GM18909 (cell line): ENCODE measurements around the gene PTPRT.
"Not testable (repeated sequence)": the region's sequence is repeated elsewhere in the genome, so short reads cannot be mapped to it uniquely, and the experiment has no call there.

ENCODE experiments used
- ATAC-seq: cut with Tn5 transposase; IDR thresholded peaks from one replicate; pipeline ENCODE4 v1.9.1; 2021; ENCODE audit warnings: mild to moderate bottlenecking; ENCODE audit not compliant: unreplicated experiment, poor library complexity

PTPRT gene

DNA sequence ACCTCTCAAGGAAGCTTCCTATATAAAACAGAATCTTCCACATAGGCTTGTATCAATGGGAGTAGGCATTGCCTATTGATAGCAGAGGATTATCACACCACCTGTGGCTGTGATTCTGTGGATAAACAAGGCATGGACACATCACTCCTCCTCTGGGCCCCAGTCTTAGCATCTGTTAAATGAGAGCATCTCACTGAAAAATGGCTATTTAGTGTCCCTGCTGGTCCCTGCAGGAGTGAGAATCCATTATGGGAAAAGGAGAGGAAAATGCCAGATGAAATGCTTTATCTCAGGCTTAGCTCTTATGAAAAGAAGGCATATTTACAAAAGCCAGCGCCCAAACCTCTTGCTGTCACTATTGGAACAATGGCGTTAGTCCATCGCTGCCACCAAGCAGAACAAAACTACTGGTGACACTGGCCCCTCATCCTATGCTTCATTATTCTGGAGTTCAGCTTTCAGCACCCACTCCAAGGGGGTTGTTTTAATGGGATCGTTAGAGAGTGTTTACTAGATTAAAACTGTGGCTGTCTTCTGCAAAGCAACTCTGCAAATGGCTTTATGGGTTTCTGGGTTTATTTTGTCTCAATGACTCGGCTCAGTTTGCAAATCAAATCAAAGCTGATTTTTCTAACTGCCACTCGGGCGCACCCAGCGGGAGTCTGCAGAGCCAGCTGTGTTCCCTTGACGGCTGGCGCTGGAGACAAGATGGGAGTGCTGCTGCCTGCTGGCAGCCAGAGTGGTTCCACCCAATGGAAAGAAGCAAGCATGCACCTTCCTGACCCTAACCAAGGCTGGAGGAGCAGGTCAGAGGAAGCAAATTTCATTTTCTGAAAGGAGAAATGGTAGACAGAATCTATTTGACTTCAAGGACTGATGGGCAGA is 912.7 kb downstream of the PTPRT start:
- ATAC-seq: no peak

DNA sequence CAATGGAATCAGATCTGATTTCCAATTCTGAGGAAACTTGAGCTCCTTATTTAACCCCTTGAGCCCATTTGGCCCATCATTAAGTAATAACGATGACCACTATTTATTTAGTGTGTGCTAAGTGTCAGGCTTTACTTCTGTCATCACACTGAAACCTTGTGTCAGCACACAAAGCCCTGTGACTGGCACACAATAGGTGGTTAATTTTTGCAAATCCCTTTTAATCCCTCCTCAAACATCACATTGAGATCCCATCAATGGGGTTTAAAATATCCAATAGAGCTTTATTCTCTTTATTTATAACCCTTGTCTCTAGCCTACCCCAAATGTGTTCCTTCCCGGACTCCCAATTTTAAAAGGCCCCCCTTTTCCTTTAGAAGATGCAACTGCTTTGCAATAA is 914.7 kb downstream of the PTPRT start:
- no peak for ATAC-seq

DNA sequence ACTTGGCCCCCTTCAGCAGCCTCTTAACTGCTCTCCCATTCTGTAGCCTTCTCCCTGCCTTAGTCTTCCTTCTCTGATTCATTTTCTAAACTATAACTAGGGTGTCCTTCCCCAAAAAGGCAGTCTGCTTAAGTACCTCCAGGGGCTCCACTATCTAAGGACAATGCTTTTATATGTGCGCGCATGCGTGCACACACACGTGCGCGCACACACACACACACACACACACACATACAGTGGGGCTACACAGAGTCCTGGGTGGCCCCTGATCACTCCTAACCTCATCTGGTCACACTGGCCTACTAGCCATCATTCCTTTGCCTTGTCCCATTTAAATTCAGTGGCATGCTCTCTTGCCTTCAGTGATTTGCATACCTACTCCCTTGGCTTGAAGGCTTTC is 917.2 kb downstream of the PTPRT start:
- no peak for ATAC-seq

DNA sequence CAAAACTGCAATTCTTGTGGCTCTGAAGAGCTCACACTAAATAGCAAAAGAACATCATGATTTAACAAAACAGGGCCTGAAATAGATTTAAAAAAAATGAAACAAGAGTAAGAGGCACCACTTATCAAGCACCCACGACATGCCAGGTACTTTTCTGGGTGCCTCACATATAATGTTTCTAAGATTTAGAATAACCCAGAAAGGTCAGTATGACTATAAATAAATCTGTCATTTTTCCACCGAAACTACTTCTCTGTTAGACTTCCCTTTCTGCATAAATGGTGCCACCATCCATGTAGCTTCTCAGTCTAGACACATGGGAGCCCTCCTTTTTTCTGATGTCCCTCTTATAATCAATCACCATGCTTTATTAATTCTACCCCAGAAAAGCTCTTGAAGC is 919.2 kb downstream of the PTPRT start:
- ATAC-seq: no peak

DNA sequence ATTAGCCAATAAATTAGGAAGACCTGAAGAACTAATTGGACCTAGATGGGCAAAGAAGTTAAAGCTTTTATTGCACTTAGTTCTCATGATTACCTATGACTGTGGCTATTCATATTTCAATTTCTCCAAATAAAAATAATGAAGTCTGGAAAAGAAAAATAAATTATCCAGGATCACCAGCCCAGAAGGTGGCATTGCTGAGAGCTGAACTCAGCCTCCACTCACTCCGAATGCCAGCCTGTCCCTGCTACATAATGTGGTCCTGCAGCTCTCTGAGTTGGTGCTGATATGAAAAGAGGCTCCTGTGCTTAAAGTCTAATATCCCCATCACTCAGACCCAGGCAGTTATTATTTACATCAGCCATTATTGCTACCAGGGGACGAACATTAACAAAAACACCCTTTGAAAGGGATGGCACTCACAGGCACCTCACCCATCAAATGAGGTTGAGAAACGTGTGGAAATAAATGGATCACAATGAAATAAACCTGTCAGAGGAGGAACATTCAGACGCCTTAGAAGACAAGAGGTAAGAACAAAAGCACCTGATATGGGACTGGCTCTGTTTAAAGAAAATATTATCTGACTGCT is 921.8 kb downstream of the PTPRT start:
- no peak for ATAC-seq

DNA sequence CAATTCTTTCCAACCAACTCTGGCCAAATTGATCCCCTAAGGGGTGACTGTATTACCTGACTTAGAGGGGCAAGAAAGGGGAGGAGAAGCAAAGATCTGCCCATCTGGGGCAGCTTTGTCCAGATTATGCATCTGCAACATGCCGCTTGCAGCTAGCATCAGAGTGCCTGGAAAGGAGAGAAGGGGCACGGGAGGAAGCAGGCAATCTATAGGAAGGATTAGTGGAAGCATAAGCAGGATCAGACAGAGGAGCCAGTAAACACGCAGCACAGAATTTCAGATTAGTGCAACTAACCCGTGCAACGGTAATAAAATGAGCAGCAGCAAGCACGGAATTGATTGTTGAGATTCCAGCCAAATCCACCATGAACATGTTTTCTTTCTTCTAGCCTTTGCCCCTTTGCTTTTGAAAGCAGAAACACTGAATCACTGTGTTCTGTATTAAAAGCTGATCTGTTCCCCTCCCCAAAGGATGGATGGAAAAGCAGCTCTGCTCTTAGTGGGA is 927.9 kb downstream of the PTPRT start:
- ATAC-seq: no peak

DNA sequence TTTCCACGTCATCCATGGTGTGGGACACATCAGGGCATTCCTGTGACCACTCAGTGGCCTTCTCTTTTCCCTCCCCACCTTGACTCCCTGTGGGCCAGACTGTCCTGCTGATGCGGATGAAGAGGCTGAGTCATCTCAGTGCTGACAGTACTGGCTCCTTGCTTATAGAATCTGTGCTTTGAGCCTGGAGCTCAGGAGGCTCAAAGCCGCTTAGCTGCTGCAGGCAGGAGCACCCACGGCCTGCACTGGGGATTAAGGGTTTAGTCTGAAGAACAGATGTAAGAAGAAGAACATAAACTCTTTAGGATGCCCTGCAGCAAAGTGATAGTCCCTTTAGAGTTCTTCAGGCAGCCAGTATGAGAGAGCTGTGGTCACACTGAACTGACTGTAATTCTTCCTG is 929.5 kb downstream of the PTPRT start:
- no peak for ATAC-seq

DNA sequence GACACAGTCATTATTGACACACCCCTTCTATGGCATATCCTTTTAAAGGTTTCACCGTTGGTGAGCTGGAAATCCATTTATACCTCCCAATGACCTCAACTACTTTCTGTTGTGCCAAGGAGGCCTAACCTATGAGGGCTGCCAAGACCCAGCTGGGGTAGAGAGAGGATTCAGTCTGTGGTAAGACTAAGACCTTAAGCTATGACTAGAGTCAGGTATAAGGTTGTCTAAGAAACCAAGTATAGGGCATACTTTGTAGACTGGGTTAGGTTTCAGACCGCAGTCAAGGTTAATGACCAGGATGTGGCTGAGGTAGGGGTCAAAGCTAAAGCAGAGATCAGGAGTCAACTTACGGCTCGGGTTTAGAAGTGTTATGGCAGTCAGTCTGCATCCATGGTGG is 930.3 kb downstream of the PTPRT start:
- no peak for ATAC-seq

DNA sequence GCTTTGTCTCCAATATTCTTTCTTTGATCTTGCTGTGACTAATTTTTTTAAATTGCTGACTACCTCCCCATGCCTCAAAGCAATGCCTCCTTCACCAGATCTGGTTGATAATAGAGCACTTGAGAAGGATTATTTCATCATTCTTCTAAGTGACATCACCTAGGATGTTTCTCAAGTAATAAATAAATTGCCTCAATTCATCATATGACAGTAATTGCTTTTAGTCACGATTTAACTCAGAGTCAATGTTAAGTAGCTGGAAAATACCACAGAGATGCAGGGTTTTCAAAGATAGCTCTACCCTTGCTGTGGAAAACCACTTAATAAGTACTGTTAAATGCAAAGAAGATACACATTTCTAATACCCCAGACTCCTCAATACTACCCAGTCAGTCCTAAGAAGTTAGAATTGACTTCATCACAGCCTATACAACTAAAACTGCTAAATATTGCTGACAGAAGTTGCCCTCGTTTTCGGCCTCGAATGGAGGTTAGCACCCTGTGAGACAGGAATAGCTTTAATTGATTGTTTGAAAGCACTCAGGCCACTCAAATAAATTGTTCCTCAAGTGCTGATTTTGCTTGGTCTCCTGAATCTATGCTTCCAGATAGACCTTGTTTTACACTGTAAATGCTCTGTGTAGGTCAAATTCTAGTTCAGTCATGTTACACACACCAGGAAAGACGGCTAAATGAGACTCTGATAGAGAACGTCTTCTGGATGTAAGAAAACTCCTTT is 931.0 kb downstream of the PTPRT start:
- ATAC-seq: no peak

DNA sequence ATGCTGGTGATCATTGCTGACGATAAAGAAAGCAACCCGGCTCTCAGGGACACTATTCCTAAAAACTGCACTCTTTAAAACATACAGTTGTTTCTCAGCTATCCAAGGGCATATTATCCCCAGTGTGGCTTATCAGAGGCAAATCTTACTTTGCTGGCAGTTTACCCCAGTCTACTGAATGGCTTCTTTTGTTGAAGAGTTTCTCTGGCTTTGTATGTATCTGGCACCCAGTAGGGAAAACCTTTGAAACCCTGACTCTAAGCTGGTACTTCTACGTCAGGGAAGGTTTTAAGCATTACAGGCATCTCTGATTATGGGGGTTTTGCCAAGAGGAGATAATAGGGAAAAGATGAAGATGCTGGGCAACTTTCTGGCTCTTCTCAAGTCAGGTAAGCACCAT is 933.9 kb downstream of the PTPRT start:
- no peak for ATAC-seq

DNA sequence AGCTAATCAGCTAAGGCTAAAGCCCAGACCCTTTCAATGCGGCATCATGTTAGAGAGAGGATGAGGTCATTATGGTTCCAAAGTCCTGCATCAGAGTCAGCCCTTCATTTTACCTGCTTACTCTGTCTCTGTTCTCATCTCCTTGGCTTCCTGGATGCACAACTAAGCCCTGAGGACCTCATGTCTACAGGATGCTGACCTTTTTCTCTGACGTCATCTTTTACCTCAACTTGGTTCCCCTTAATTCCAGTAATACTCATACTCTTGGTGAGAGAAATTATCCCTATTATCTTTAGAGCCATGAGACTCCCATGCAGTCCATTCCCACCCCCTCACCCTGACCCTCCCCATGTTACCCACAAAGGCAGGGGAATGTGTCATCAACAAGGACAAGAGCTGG is 935.0 kb downstream of the PTPRT start:
- no peak for ATAC-seq

DNA sequence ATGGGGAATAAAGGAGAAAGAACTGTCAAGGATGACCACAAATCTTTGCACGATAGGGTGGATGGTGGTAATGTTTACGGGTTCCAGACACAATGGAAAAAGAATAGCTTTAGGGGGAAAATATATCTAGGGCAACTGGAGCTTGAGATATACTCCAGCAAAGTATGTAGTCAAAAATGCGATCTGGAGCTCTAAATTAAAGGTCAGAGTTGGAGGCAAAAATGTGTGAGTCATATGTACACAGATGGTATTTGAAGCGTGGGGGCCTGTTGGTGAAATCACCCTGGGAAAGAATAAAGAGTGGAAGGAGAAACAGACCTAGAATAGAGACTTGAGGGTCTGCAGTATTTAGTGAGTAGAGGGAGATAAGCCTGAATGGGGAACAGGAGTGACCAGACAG is 937.6 kb downstream of the PTPRT start:
- no peak for ATAC-seq

DNA sequence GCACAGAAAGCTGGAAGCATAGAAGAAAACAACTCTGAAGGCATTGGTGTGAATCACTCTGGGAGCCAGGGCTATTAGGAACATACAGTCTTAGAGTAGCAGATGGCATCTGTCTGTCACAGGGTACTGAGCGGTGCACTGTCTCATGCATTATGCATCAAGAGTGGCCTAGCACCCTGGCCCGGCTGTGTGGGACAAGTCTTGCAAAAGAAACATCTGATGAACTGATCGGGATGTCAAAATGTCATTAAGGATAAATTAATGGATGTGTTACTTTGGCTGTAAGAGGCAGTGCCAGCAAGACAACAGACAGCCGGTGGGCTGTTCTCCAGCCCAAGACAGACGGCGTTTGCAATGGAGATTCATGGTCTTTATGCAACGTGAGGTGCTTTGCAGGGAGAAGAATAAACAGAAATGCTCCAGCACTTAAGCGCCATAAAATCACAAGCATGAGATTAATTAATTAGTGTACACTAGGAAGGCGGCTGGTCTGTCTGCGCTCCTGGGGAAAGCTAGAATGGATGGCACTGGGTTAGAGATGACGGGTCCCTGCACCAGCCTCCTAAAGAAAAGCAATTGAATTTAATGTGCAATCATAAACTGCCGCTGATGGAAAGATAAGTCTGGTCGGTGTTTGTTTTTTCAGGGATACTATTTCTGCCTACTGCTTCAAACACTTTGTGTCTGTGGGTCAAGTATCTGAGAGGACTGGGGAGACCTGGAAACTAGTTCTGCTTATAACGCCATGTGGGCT is 970.9 kb downstream of the PTPRT start:
- no peak for ATAC-seq

DNA sequence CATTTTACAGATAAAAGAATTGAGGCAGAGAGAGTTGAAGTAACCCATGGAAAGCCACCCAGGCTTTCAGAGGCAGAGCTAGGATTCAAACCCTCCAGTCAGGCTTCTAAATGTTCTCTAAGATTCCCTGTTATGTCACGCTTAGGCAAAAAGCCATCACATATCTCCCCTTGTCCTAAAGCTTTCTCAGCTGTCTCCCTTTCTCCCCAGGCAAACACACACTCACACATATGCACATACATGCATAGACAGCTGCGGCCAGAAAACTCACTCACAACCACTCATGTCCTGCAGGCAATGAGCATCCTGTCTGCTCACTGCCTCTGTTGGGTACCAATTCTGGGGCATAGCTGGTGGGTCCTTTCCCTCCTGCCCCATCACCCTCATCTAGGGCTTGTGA is 975.6 kb downstream of the PTPRT start:
- ATAC-seq: no peak

DNA sequence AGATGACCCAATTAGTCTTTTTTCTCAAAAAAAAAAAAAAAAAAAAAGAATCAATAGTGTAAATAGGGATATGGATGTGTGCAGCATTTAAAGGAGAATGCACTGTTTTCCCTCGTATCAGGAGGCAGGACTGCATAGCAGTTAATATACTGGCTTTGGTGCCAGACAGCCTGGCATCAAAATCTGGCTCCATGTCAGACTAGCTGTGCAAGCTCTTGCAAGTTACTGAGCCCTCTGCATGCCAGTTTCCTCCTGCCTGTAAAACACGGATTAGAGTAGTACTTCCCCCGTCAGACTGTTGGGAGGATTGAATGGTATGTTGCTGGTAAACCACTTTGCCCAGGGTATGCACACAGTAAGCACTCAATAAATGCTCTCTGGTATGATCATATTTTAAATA is 977.3 kb downstream of the PTPRT start:
- no peak for ATAC-seq

DNA sequence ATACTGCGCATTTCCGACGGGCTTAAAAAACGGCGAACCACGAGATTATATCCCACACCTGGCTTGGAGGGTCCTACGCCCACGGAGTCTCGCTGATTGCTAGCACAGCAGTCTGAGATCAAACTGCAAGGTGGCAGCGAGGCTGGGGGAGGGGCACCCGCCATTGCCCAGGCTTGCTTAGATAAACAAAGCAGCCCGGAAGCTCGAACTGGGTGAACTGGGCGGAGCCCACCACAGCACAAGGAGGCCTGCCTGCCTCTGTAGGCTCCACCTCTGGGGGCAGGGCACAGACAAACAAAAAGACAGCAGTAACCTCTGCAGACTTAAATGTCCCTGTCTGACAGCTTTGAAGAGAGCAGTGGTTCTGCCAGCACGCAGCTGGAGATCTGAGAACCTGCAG is 983.1 kb downstream of the PTPRT start:
- ATAC-seq: not testable (repeated sequence)

DNA sequence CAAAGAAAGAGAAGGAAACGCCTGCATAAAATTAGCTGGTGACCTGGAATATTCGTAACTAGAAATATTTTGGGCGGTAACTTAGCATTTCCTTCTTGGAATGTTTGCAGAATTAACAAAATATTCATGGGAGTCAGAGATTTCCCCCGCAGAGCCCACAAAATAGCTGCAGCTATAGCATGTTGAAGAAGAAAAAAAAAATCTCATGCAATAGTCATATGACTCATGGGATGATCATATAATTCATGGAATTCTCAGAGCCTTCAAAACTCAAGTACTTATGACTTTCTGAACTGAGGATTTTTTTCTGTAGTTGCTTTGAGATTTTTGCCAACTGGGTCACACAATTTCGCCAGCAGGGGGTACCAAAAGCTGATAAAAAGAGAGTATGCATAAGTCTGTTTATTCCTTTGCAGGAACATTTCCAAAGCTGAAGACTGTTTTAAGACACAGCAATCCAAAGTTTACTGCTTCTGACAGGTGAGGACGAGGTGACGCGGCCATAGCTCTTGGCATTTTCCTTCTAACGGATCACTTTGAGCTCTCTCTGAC is 985.5 kb downstream of the PTPRT start:
- no peak for ATAC-seq

DNA sequence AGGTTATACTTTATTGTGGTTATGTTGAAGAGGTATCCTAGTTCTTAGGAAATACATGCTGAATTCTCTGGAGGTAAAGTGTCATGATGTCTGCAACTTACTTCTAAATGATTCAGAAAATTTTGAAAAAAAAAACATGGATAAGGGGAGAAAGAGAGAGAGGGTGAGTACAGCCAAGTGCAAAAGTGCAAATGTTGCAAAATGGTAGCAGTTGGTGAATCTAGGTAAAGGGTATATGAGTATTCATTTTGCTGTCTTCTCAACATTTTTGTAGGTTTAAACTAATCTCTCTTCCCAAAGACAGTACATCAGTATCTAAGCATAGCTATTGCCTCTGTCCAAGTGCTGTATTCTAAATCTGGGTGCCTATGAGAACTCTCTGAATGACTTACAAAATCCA is 992.1 kb downstream of the PTPRT start:
- ATAC-seq: no peak

DNA sequence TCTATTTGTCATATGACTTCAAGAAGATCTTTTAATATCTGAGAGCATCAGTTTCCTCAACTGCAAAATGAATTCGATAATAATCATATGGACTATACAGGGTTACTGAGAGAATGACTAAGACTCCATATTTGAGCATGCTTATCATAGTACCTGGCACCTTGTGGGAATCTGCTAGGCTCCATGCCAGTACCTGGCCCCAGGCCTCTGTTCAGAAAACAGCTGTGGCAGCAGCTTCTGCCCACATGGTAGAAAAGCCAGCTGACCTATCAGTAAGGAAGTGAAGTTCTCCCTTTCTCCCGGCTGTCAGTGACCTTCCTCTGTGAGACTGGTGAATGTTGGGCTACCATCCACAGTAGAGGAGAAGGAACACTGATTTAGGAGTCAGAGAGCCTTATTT is 996.6 kb downstream of the PTPRT start:
- no peak for ATAC-seq

DNA sequence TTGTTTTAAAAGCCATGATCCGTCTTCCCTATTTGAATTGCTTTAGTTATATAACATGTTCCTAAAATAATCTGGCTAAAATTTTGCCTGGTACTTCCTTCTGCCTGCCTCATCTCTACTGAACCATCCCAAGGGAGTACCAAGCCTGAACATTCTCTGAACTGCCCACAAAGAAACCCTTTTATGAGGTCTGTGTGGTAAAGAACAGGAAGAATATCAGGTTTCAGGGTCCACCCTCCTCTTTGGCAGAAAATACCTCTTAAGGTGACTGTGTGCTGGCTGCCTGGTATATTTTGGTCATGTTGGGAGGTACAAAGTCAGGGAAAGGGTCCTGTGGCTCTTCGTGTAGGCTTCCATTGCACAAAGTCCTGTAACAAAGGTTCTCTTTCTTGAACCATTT is 997.4 kb downstream of the PTPRT start:
- no peak for ATAC-seq
